HCT116 (cell line): ENCODE results near the gene GMDS. TPM values are rescaled to one million over a fixed set of nuclear protein-coding genes. Genes with fewer than 3 reads are reported as not detected.

Source experiments
- ATAC-seq: fragments of 200-7000 bp; cut with Tn5 transposase; 2 replicates; pipeline ENCODE4 v1.9.1; 2020; ENCODE audit warnings: mild to moderate bottlenecking, moderate library complexity
- BruUV-seq: library from RNA; stranded (reverse); fragments of 400-500 nt; replicated peaks from 2 replicates; lab custom pipeline; 2021; lab: Mats Ljungman, UMichigan
- CTCF ChIA-PET: fragments of 300-600 bp; sonication (Branson Sonifier 250); formaldehyde crosslinking; loops from one replicate; lab custom pipeline; 2021; ENCODE audit warnings: antibody characterized with exemption; lab: Charles Lee
- POLR2A ChIA-PET: fragments of 300-600, 350-600 bp; sonication (Branson Sonifier 250); formaldehyde crosslinking; loops from one replicate; lab custom pipeline; 2021; ENCODE audit warnings: antibody characterized with exemption; lab: Charles Lee
- RAD21 ChIA-PET, 2 experiments: fragments of 300-600 bp; sonication (Branson Sonifier 250); formaldehyde crosslinking; loops; one replicate each; lab custom pipeline; 2023; ENCODE audit warnings: low total read pairs in 2 of 2; ENCODE audit not compliant: uncharacterized antibody in 2 of 2, unreplicated experiment in 2 of 2, low non-redundant PET in 1 of 2; lab: Charles Lee
- DNase-seq: peaks from one replicate; pipeline ENCODE4 v3.0.0-alpha.2; 2010; ENCODE audit warnings: low read depth, low spot score
- H2AFZ ChIP-seq: fragments of 200-600 bp; shearing (Covaris generic), sonication (generic); 2 replicates; pipeline ENCODE4 v1.6.1; 2017; ENCODE audit warnings: low read depth, mixed run types, mixed read lengths, antibody characterized with exemption, low read length; ENCODE audit not compliant: poor library complexity, severe bottlenecking
- H3K27ac ChIP-seq: 2 replicates; pipeline ENCODE4 v1.5.1; 2012; ENCODE audit warnings: low read depth, low read length
- H3K27me3 ChIP-seq: fragments of 200-600 bp; sonication (generic); 2 replicates; pipeline ENCODE4 v1.6.1; 2016; ENCODE audit warnings: mixed run types, low read length, mixed read lengths; ENCODE audit not compliant: insufficient read depth
- H3K36me3 ChIP-seq, 2 experiments: fragments of 200-500 bp in 1 of 2; fragments of 200-600 bp in 1 of 2; sonication (Bioruptor generic) in 1 of 2; sonication (generic) in 1 of 2; 2 replicates each; pipeline versions ENCODE4 v1.5.1 to v1.6.1; 2014 to 2016; ENCODE audit warnings: low read length in 2 of 2, inconsistent platforms in 1 of 2, mixed read lengths in 1 of 2, mixed run types in 1 of 2; ENCODE audit not compliant: insufficient read depth in 2 of 2, control insufficient read depth in 1 of 2
- H3K4me1 ChIP-seq, 2 experiments: fragments of 200-600 bp in 1 of 2; sonication (generic) in 1 of 2; 2 replicates each; pipeline versions ENCODE4 v1.5.1 to v1.6.1; 2012 to 2017; ENCODE audit warnings: low read length in 2 of 2, inconsistent platforms in 1 of 2, mild to moderate bottlenecking in 1 of 2, mixed read lengths in 1 of 2, mixed run types in 1 of 2, moderate library complexity in 1 of 2; ENCODE audit not compliant: insufficient read depth in 2 of 2, control insufficient read depth in 1 of 2
- H3K4me2 ChIP-seq: fragments of 200-600 bp; sonication (generic); 2 replicates; pipeline ENCODE4 v1.6.1; 2017; ENCODE audit warnings: mixed run types, low read length, mixed read lengths
- H3K4me3 ChIP-seq, 2 experiments: fragments of 200-600 bp in 1 of 2; sonication (generic) in 1 of 2; replicated peaks in 1 of 2; 2 replicates each; pipeline ENCODE4 v1.5.1; 2011 to 2016; ENCODE audit warnings: low read length in 2 of 2, control low read depth in 1 of 2, low read depth in 1 of 2, mild to moderate bottlenecking in 1 of 2, mixed read lengths in 1 of 2, mixed run types in 1 of 2
- H3K79me2 ChIP-seq: fragments of 200-600 bp; sonication (generic); 2 replicates; pipeline ENCODE4 v1.6.1; 2017; ENCODE audit warnings: mild to moderate bottlenecking, mixed run types, low read length, moderate library complexity, mixed read lengths; ENCODE audit not compliant: insufficient read depth
- H3K9ac ChIP-seq: fragments of 200-600 bp; sonication (generic); 2 replicates; pipeline ENCODE4 v1.6.1; 2016; ENCODE audit warnings: low read length, mixed read lengths
- H3K9me2 ChIP-seq: fragments of 200-600 bp; sonication (generic), shearing (Covaris generic); 2 replicates; pipeline ENCODE4 v1.6.1; 2017; ENCODE audit warnings: mixed run types, mild to moderate bottlenecking, moderate library complexity; ENCODE audit not compliant: insufficient read depth
- H3K9me3 ChIP-seq, 2 experiments: fragments of 200-500 bp in 1 of 2; fragments of 200-600 bp in 1 of 2; sonication (Bioruptor generic) in 1 of 2; sonication (generic) in 1 of 2; 2 replicates each; pipeline ENCODE4 v1.6.1; 2014 to 2017; ENCODE audit warnings: low read length in 2 of 2, mixed read lengths in 2 of 2, inconsistent platforms in 1 of 2, low read depth in 1 of 2, mild to moderate bottlenecking in 1 of 2, mixed run types in 1 of 2, moderate library complexity in 1 of 2; ENCODE audit not compliant: control insufficient read depth in 1 of 2, insufficient read depth in 1 of 2
- H4K20me1 ChIP-seq: fragments of 200-600 bp; sonication (generic), shearing (Covaris generic); 2 replicates; pipeline ENCODE4 v1.6.1; 2017; ENCODE audit warnings: mixed run types, mild to moderate bottlenecking, moderate library complexity; ENCODE audit not compliant: insufficient read depth
- ATF3 ChIP-seq: IDR thresholded peaks from 2 replicates; pipeline ENCODE4 v1.6.1; 2012
- CBX3 ChIP-seq: IDR thresholded peaks from 2 replicates; pipeline ENCODE4 v1.6.1; 2012; ENCODE audit warnings: low read depth
- EGR1 ChIP-seq: IDR thresholded peaks from 2 replicates; pipeline ENCODE4 v1.6.1; 2012; ENCODE audit warnings: low read depth
- EZH2 ChIP-seq: fragments of 200-600 bp; sonication (generic); IDR thresholded peaks from 2 replicates; pipeline ENCODE4 v1.6.1; 2017; ENCODE audit warnings: antibody characterized with exemption, mixed run types
- EZH2phosphoT487 ChIP-seq: fragments of 200-600 bp; IDR thresholded peaks from 2 replicates; pipeline ENCODE4 v1.6.1; 2018; ENCODE audit warnings: antibody characterized with exemption, borderline replicate concordance
- FOSL1 ChIP-seq: IDR thresholded peaks from 2 replicates; pipeline ENCODE4 v1.6.1; 2012; ENCODE audit warnings: low read depth
- JUND ChIP-seq: IDR thresholded peaks from 2 replicates; pipeline ENCODE4 v1.6.1; 2012
- MAX ChIP-seq: IDR thresholded peaks from 2 replicates; pipeline ENCODE4 v1.6.1; 2012
- POLR2AphosphoS5 ChIP-seq: IDR thresholded peaks from 2 replicates; pipeline ENCODE4 v1.6.1; 2011; ENCODE audit warnings: mild to moderate bottlenecking, low read depth, low read length, moderate library complexity
- RAD21 ChIP-seq: IDR thresholded peaks from 2 replicates; pipeline ENCODE4 v1.6.1; 2012; ENCODE audit warnings: low read depth, mild to moderate bottlenecking
- SIN3A ChIP-seq: IDR thresholded peaks from 2 replicates; pipeline ENCODE4 v1.6.1; 2012; ENCODE audit warnings: low read depth
- SP1 ChIP-seq: IDR thresholded peaks from 2 replicates; pipeline ENCODE4 v1.6.1; 2012; ENCODE audit warnings: low read depth
- TCF7L2 ChIP-seq: IDR thresholded peaks from 2 replicates; pipeline ENCODE4 v1.7.0; 2011; ENCODE audit warnings: borderline replicate concordance, inconsistent platforms; ENCODE audit not compliant: insufficient read depth, insufficient read length; ENCODE audit errors: extremely low read depth
- YY1 ChIP-seq: IDR thresholded peaks from 2 replicates; pipeline ENCODE4 v1.6.1; 2011; ENCODE audit warnings: low read length, low read depth, moderate library complexity, mild to moderate bottlenecking; ENCODE audit not compliant: insufficient replicate concordance; ENCODE audit errors: extremely low read depth
- ZBTB33 ChIP-seq: IDR thresholded peaks from 2 replicates; pipeline ENCODE4 v1.6.1; 2011; ENCODE audit warnings: mild to moderate bottlenecking, low read length, moderate library complexity; ENCODE audit not compliant: insufficient replicate concordance; ENCODE audit errors: extremely low read depth
- ZFX ChIP-seq: fragments of 450-650 bp; IDR thresholded peaks from 2 replicates; pipeline ENCODE4 v1.6.1; 2017
- ZNF274 ChIP-seq: fragments of 200-500 bp; sonication (Bioruptor generic); IDR thresholded peaks from 2 replicates; pipeline ENCODE4 v1.6.1; 2014; ENCODE audit warnings: mild to moderate bottlenecking, low read depth, low read length, inconsistent platforms
- intact Hi-C: fragments of 100-400 bp; cut with micrococcal nuclease; formaldehyde crosslinking; loops from 2 replicates; pipeline ENCODE4 v1.10.0; 2022
- total RNA-seq: library from RNA; stranded (reverse); gene quantifications from one replicate; pipeline ENCODE4 v1.2.1, GENCODE V29; 2021; ENCODE audit not compliant: unreplicated experiment

Gene GMDS
- total RNA-seq, 1 experiment from 2014 or later, result 34.4 TPM

GRCh38 chr6:1865585-1865984, 379.8 kb downstream of the GMDS start:
- DNase-seq, result no peak
- Histone ChIP-seq H3K27ac (no peak overlapping the region), H3K36me3 (no peaks in the 10 kb centered on the region), H3K4me2 (no peak overlapping the region), H3K27me3 (no peaks in the 10 kb centered on the region), H4K20me1 (no peaks in the 10 kb centered on the region), H3K9me3 (no peaks in the 10 kb centered on the region), H3K79me2 (no peaks in the 10 kb centered on the region), H3K4me1 (no peaks in the 10 kb centered on the region), H3K4me3 (no peak overlapping the region), H3K9ac (no peak overlapping the region), H2AFZ (no peak overlapping the region), H3K9me2 (no peaks in the 10 kb centered on the region)
- CTCF ChIA-PET, result no interaction called here
- ATAC-seq, result no peak
- RAD21 ChIA-PET, result no interaction called here
- intact Hi-C loops, result no loop called here
- no TSS peak for BruUV-seq
- POLR2A ChIA-PET, result no interaction called here
- no peak for TF ChIP-seq TCF7L2
- TF ChIP-seq ZBTB33, result no peak

- BruUV-seq, result no TSS peak
- TF ChIP-seq TCF7L2 (no peak), ATF3 (no peak), EZH2 (no peak), JUND (no peak), FOSL1 (no peak), ZBTB33 (no peak), ZFX (no peak), ZNF274 (no peak), YY1 (no peak), EZH2phosphoT487 (no peak), CBX3 (no peak), POLR2AphosphoS5 (no peak), SIN3A (no peak), RAD21 (no peak), MAX (no peak), EGR1 (no peak), SP1 (no peak)
Measured at GRCh38 chr6:1864496-1864895, 380.9 kb downstream of the GMDS start.

More at GRCh38 chr6:1864496-1864895, 380.9 kb downstream of the GMDS start:
- H4K20me1 ChIP-seq, result no peaks in the 10 kb centered on the region
- POLR2A ChIA-PET, result no interaction called here
- RAD21 ChIA-PET, result no interaction called here
- H3K9me2 ChIP-seq, result no peaks in the 10 kb centered on the region
- H2AFZ ChIP-seq, result no peak overlapping the region
- no peaks in the 10 kb centered on the region for H3K9me3 ChIP-seq
- H3K27me3 ChIP-seq, result no peaks in the 10 kb centered on the region
- no peak overlapping the region for H3K4me2 ChIP-seq
- DNase-seq (no peak), ATAC-seq (no peak)
- H3K9ac ChIP-seq, result no peak overlapping the region
- H3K27ac ChIP-seq, result no peak overlapping the region
- no peaks in the 10 kb centered on the region for H3K4me1 ChIP-seq
- no peaks in the 10 kb centered on the region for H3K79me2 ChIP-seq
- intact Hi-C loops, result no loop called here
- no peak overlapping the region for H3K4me3 ChIP-seq
- H3K36me3 ChIP-seq, result no peaks in the 10 kb centered on the region
- CTCF ChIA-PET, result no interaction called here
